HL-60/S4 (cell line): Measurements from ENCODE around the gene RPS21.
"Not testable (repeated sequence)": the region's sequence is repeated elsewhere in the genome, so short reads cannot be mapped to it uniquely, and the experiment has no call there.

Experiments
- in situ Hi-C: fragments of 300-500 bp; cut with MboI; formaldehyde crosslinking; loops from 2 replicates; pipeline ENCODE4 v1.14.3; 2022; ENCODE audit warnings: low sequenced_read_pairs

Gene RPS21

GRCh38 chr20:62420846-62421715 is 34.2 kb downstream of the RPS21 start:
- in situ Hi-C loops, result loop anchor here (25.0 kb wide), 1 partner anchor 366 kb away; the partner anchor contains the start of gene MRGBP

DNA sequence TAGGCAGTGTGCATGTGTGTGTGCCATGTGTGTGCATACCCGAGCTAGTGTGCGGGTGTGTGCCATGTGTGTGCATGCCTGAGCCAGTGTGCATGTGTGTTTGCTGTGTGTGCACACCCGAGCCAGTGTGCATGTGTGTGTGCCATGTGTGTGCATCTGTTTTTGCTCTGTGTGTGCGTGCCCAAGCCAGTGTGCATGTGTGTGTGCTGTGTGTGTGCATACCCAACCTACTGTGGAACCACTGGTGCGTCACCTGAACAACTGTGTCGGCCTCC is 34.8 kb downstream of the RPS21 start:
- in situ Hi-C loops, result loop anchor here (25.0 kb wide), 1 partner anchor 366 kb away; the partner anchor contains the start of gene MRGBP

DNA sequence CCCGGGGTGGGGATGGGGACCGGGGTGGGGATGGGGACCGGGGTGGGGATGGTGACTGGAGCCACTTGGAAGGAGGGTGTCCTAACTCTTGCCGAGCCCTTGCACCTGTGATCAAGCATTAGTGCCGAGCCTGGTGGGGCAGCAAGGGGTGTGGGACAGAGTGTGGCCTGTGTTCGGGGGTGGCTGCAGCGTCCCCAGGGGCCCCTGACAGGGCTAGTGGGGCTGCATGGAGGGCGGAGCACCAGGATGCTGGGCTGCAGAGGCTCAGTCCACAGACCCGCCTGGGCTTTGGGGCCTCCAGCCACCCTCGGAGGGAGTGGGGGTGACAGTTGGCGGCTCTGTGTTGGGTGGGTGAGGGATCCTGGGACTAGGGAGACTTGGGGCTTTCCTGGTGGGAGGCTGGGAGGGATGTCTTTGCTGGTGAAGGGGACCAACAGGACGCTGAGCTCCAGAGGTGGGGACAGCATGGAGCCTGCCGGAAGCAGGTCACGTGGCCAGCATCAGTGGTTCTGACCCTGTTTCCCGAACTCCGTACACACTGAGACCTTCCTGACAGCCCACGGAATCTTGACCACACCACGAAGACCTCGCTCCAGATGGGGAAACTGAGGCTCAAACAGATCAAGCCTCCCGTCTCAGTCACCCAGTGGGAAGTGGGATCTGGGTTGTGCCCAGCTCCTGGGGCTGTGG is 35.9 kb downstream of the RPS21 start:
- in situ Hi-C loops, result loop anchor here (25.0 kb wide), 1 partner anchor 365 kb away; the partner anchor contains the start of gene MRGBP

DNA sequence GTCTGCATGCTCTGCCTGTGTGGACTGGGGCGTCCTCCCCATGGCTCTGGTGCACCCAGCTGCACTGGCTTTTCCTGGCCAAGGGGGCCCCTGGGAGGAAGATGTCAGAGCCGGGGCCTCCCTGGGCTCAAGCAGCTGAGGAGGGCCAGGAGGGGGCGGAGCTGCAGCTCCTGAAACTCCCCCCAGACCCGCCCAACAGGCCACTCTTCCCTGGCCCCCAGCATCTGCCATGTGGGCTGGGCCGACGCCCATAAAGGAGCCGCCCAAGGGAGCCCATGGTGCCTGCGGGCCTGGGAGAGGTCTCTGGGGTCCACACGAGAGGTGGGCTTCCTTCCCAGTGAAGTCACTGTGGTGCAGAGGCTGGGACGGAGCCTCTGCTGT is 36.4 kb downstream of the RPS21 start:
- in situ Hi-C loops, result loop anchor here (25.0 kb wide), 1 partner anchor 364 kb away; the partner anchor contains the start of gene MRGBP

DNA sequence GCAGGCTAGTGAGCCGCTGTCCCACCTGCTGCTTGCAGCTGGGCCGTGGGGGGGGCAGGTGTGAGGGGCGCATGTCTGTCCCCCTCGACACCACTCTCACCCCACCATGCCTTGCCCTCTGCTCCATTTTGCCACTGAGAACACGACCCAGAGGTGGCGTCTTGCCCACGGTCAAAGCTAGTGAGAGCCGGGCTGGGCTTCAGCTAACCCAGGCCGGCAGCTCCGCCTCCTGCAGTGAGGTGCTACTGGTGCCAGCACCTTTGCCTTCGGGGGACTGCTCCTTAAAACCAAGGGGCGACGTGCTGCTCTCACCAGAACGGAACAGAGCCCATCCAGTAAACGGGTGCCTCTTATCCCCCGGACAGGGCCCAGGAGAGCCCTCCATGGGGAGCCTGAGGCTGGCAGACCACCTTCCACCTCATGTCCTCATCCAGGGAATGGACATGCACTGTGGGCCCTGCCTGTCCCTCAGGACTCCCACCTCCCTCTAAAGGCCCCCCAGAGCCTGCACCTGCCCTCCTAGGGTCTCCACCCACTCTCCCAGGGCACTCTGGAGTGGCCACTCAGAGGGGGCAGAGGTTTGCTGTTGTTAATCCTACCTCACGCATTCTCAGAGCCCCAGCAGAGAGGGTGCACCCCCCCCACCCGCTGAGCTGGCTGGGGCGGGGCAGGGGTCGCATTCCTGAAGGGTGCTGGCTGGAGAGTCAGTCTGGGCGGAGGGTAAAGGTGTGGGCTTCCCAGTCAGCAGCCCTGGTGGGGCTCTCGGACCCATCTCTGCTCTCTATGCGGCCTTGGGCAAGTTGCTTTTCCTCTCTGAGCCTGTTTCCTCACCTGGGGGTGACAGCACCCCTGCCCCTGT is 37.6 kb downstream of the RPS21 start:
- in situ Hi-C loops, result loop anchor here (25.0 kb wide), 1 partner anchor 363 kb away; the partner anchor contains the start of gene MRGBP

- in situ Hi-C loops, result no loop called here
These were observed 38.6 kb downstream of the RPS21 start for GRCh38 chr20:62425281-62426058.

DNA sequence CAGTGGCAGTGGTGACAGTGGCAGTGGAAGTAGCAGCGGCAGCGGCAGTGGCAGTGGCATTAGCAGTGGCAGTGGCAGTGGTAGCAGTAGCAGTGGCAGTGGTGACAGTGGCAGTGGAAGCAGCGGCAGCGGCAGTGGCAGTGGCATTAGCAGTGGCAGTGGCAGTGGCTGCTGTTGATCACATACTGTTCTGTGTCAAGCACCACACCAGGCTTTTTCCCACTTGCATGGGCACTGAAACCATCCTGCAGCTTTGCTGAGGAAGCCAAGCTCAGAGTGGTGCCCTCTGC is 39.1 kb downstream of the RPS21 start:
- in situ Hi-C loops, result not testable (repeated sequence)

GRCh38 chr20:62426699-62427131 is 39.8 kb downstream of the RPS21 start:
- in situ Hi-C loops, result no loop called here

DNA sequence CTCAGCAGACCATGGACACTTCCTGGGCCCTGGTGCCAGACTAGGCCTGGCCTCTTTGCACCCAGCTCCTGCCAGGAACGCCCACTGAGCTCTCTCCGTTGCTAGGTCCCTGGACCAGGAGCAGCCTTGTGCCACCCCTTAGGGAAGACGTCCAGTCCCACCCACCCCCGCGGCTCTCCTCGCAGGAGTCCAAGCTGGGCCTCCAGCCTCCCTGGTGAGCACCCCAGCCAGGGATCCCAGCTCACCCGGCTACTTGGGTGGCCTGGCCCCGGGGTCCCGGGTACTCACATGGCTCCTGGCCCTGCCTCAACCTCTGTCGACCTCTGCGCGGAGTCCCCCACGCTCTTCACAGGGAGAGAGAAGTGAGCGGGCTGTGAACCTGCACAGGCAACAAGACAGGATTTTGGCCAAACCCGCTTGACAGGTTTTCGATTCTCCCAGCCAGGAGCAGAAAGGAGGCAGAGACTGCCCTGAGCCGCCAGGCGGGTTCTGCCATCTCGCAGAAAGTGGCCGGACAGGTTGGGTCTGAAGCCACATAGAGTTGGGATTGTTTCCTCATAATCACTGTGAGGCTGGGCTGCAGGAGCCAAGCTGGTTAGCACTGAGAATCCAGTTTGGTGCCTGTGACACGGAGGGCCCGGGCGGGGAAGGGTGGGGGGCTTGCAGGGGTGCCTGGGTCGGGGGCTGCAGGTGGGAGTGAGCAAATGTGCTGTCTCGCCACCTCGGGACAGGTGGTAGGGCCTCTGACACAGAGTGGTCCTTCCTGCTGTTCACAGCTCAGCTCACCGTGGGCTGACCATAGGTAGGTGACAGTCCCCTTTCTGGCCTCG is 40.5 kb downstream of the RPS21 start, which contains the start of gene RBBP8NL:
TSS of gene RBBP8NL (minus strand) at position 368 of the 830 bp plus-strand sequence. CDS start 7,892 bp downstream, outside the sequence.
- in situ Hi-C loops, result no loop called here

GRCh38 chr20:62428002-62428372 is 41.1 kb downstream of the RPS21 start:
- in situ Hi-C loops, result no loop called here

DNA sequence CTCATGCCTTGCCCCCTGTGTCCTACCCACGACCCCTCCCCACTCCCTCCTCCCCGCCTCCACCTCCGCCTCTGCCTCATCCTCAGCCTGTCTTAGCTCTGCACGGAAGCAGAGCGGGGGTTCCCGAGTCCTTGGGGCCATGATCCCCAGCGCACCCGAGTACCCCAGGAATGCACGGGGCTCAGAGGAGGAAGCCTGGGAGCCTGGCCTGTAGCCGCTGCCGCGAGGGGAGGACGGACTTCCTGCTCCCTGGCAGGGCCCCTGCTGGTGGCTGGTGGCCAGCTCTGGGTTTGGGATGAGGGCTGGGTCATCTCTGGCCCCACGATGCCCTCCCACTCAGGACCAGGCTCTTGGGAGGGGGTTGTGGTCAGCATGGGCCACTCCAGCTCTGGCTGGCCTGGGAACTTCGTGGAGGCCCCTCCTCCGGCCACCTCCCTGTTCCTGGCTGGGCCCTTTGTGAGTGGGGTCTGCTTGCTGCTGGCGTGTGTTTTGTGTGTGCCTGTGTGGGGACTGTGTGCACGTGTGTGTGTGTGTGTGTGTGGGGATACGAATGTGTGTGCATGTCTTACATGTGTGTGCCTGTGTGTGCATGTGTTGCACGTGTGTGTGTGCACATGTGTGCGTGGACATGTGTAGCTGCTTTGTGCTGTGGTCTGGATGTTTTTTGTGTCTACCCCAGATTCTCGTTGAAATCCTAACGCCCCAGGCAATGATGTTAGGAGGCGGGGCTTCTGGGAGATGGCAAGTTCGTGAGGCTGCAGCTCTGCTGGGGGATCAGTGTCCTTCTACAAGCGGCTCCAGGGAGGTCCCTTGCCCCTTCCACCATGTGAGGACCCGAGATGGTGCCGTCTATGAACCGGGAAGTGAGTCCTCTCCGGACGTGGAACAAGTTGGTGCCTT is 41.7 kb downstream of the RPS21 start:
- in situ Hi-C loops, result no loop called here

DNA sequence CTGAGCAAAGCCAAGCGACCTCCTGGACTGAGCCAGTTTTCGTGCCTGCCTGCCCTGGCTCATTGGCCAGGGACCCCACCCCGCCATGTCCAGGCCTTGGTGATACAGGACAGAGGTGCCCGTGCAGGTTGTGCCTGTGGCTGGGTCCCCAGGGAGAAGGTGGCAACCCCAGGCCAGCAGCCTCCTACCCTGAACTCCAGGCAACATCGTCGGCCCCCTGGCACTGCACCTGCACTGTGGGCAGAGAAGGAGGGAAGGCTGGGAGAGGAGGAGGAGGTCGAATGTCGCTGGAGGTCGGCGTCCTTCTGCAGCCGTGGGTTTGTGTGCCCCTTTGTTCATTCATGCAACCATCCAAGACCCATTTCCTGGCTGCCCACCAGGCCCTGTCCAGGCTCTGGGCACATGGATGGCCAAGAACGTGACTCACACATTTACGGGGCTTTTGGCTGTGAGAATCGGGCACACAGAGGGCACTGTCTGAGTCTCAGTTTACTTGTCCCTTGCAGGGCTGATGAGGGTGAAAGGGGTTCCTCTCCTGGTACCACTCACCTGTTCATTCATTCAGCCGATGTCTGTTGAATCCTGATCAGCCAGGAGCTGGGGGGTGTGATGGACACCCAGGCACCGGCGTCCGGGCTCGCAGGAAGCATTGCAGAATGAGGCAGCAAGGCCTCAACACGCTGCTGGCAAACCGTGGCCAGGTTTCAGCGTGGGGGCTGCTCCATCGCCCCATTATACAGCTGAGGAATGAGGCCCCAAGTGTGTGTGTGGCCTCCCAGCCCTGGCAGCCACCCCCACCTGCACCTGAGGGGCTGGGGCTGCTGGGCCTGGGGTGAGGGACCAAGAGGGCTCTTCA is 42.8 kb downstream of the RPS21 start:
- in situ Hi-C loops, result no loop called here

DNA sequence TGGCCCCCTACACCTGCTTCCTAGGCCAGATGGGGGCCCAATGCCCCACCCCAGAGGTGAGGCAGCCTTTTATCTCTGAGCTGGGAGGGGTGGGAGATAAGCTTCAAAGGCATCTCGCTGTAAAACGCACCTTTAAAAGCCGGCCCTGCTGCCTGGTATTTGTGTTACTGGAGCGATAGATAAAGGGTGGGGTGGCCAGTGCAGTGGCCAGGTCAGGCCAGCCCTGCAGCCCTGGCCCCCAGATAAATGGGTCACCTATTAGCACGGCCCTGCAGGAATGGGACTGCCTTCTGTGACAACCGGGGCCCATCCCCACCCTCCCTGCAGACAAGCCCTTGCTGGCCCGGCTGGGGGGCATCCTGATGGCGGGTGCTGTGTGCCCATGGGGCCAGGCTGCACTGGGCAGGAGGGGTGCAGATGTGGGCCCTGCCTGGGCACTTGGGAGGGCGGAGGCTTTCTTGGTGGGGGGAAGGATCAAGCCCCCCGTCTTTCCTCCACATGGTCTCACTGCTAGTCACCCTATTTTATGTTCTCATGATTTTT is 43.5 kb downstream of the RPS21 start:
- in situ Hi-C loops, result no loop called here

GRCh38 chr20:62430866-62431447 is 44.1 kb downstream of the RPS21 start:
- in situ Hi-C loops, result no loop called here

DNA sequence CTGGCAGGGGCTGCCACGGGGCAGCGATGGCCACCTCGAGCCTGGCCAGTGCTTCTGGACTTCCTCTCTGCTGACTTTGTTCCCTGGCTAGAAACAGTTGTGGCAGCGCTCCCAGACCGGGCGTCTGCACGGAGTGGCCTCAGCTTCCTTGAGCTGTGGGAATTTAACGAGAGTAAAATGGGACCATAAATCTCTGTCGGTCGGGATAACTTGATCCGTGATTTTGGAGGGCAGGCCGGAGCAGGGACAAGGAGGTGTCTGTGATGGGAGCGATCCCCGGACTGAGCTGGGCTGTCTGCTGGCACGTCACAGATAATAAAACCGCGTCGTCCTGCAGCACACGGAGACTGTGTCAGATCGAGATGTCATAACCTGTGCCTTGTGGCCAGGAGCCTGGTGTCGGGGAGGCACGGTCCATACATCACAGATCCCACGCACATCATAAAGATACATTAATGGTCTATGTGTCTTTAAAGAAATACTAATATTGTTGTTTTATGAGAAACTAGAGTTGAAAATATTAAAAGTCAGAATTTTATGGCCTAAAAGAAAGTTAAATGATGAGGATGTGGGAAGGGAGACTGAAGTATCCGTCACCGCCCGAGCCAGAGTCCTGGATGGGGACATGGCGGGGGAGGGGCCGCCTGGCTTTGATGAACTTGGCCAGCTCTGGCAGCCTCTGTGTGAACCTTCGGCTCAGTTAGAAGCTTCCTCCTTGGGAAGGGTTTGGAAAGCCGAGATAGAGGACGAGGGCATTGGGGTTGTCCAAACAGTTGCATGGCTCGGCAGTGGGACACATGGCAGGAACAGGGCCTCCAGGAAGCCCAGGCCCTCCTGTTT is 47.0 kb downstream of the RPS21 start:
- in situ Hi-C loops, result no loop called here

DNA sequence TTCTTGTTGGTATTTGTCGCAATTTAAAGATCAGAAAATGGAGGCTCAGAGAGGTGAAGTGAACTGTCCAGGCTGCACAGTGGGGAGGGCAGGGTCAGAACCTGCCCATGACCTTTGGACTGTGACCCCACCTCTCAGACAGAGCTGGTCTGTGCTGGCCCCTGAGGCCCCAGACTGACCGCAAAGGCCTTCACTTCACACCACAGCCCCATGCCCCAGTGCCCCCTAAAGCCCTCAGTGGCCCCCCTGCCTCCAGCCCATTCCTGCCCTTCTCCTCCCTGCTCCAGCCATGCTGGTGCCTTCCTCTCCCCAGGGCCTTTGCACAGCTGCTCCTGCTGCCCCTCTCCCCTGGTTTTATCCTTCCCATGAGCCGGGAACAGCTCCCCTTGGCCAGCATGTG is 49.8 kb downstream of the RPS21 start:
- in situ Hi-C loops, result no loop called here
